Activated naive CD4-positive, alpha-beta T cell treated with anti-CD3 and anti-CD28 coated beads for 36 hours (primary cell): ENCODE measurements around the gene PSMD4. TPM values are rescaled to one million over a fixed set of nuclear protein-coding genes. Genes with fewer than 3 reads are reported as not detected.
"Not testable (repeated sequence)": the region's sequence is repeated elsewhere in the genome, so short reads cannot be mapped to it uniquely, and the experiment has no call there.

ENCODE experiments used
- CTCF ChIA-PET: fragments of 350-600 bp; sonication (Branson Sonifier 250); formaldehyde crosslinking; loops from one replicate; lab custom pipeline; 2021; ENCODE audit warnings: antibody characterized with exemption; lab: Charles Lee
- DNase-seq: peaks from one replicate; pipeline ENCODE4 v3.0.0-alpha.2; 2020
- H3K27ac Mint-ChIP-seq: one replicate; pipeline ENCODE4 v1.8.0; 2021; ENCODE audit warnings: mild to moderate bottlenecking, mixed read lengths
- H3K27me3 Mint-ChIP-seq: one replicate; pipeline ENCODE4 v1.8.0; 2021; ENCODE audit warnings: low read depth, mixed read lengths
- H3K36me3 Mint-ChIP-seq: one replicate; pipeline ENCODE4 v1.8.0; 2021; ENCODE audit warnings: low read depth, mixed read lengths
- H3K4me1 Mint-ChIP-seq: one replicate; pipeline ENCODE4 v1.8.0; 2021; ENCODE audit warnings: low read depth, mixed read lengths
- H3K4me3 Mint-ChIP-seq: one replicate; pipeline ENCODE4 v1.8.0; 2021; ENCODE audit warnings: mild to moderate bottlenecking, moderate library complexity, mixed read lengths
- H3K9me3 Mint-ChIP-seq: one replicate; pipeline ENCODE4 v1.8.0; 2021; ENCODE audit warnings: mixed read lengths
- intact Hi-C: fragments of 100-400 bp; cut with micrococcal nuclease; formaldehyde crosslinking; loops from one replicate; pipeline ENCODE4 v1.15.1; 2023
- total RNA-seq, 2 experiments: library from RNA; stranded (reverse); gene quantifications; one replicate each; pipeline ENCODE4 v1.2.3, GENCODE V29; 2021

PSMD4 gene
- 100 to 1,000 TPM; 167 to 192 TPM for total RNA-seq

DNA sequence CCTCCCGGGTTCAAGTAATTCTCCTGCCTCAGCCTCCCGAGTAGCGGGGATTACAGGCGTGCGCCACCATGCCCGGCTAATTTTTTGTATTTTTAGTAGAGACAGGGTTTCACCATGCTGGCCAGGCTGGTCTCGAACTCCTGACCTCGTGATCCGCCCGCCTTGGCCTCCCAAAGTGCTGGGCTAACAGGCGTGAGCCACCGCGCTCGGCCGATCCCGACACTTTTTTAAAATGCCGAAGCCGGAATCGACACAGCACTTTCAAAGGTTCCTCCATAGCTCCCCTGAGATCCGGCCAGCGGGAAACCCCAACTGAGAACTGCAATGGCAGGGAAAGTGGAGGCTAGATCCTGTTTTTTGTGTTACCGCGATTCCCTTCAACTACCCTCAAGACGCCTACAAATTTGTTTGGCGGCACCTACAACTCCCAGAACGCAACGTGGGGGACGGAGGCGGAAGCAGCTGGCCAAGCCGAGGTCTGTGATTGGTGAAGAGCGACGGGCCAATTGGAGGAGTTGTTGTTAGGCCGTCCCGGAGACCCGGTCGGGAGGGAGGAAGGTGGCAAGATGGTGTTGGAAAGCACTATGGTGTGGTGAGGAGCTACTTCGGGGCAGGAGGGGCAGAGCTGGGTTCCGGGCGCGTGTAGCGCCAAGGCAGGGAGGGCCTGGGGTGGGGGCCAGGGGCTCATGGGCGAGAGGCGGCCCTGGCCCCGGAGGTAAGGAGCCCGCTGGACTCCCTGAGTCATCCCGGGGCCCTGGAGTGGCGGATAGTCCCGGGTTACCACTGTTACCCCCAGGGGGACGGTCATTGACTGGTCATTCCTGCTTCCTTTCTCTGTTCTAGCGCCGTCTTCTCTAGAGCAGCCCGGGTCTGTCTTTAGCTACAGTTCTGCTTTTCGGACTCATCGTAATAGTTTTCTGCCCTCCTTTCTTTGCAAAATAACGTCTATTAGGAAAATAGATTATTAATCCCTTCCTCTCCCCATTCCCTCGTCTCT is at the start of gene PSMD4:
TSS of gene PSMD4 (plus strand) at position 518 of the 997 bp plus-strand sequence. CDS start at position 567, 49 bp downstream.
- CTCF ChIA-PET = interaction anchor here (0.9 to 1.8 kb wide), 6 partner anchors 27 to 183 kb away, joined by 3 to 4 read pairs (median 3); partner anchors contain the start of genes PIP5K1A and ZNF687
- intact Hi-C loops = loop anchor here (1.0 kb wide), 6 partner anchors 23 to 357 kb away; partner anchors contain the start of genes PIP5K1A, RFX5 and VPS72
- DNase-seq = peak; percentile 97
- Mint-ChIP-seq H3K27me3 (peaks cover 2% of the 10 kb centered on the region), H3K4me3 (peak within 1 kb of the TSS; percentile 95), H3K36me3 (peaks cover 15% of the 10 kb centered on the region), H3K27ac (peak within 1 kb of the TSS; percentile 92), H3K4me1 (peaks cover 31% of the 10 kb centered on the region), H3K9me3 (no peaks in the 10 kb centered on the region)

DNA sequence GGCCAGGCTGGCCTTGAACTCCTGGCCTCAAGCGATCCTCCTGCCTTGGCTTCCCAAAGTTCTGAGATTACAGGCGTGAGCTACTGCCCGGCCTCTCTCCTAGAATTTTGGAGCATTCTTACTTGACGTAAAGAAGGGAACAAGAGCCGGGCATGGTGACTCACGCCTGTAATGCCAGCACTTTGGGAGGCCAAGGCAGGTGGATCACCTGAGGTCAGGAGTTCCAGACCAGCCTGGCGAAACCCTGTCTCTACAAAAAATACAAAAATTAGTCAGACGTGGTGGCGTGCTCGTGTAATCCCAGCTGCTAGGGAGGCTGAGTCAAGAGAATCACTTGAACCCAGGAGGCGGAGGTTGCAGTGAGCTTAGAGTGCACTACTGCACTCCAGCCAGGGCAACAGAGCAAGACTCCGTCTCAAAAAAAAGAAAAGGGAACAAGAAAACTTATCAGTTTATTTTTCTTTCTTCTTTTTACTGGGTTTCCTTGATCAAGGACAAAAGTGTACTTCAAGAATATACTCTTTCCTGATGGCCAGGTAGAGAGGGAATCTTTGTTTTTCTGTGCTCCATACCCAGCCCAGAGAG is 49.1 kb upstream of the PSMD4 start:
- DNase-seq, intact Hi-C loops, H3K4me3 Mint-ChIP-seq, H3K9me3 Mint-ChIP-seq, CTCF ChIA-PET, H3K27me3 Mint-ChIP-seq, H3K27ac Mint-ChIP-seq: not testable (repeated sequence)
- Mint-ChIP-seq H3K36me3 (peaks cover 27% of the 10 kb centered on the region), H3K4me1 (peaks cover 35% of the 10 kb centered on the region)

DNA sequence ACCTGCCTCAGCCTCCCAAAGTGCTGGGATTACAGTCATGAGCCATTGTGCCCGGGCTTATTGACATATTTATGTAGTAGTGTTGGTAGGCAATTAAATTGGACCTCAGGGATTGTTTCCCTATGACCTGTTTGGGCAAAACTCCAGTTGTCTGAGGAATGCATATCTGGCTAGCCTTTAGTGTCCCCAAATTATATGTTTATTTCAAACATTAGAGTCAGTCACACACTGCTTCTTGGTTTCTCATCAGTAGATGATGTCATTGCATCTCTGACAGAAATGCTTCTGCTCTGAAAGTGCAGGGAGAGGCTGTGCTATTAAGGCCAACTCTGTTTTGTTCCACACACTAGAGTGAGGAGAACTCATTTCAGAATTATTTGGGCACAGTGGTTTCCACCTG is 43.7 kb upstream of the PSMD4 start:
- no peak overlapping the region for H3K4me3 Mint-ChIP-seq
- H3K27me3 Mint-ChIP-seq = no peaks in the 10 kb centered on the region
- CTCF ChIA-PET = interaction anchor here (1.3 kb wide), 1 partner anchor 21 kb away, joined by 3 read pairs; the partner anchor contains the start of gene VPS72
- intact Hi-C loops = no loop called here
- H3K27ac Mint-ChIP-seq = no peak overlapping the region
- H3K9me3 Mint-ChIP-seq = no peaks in the 10 kb centered on the region
- peaks cover 39% of the 10 kb centered on the region for H3K4me1 Mint-ChIP-seq
- DNase-seq = no peak
- H3K36me3 Mint-ChIP-seq = peaks cover 33% of the 10 kb centered on the region

DNA sequence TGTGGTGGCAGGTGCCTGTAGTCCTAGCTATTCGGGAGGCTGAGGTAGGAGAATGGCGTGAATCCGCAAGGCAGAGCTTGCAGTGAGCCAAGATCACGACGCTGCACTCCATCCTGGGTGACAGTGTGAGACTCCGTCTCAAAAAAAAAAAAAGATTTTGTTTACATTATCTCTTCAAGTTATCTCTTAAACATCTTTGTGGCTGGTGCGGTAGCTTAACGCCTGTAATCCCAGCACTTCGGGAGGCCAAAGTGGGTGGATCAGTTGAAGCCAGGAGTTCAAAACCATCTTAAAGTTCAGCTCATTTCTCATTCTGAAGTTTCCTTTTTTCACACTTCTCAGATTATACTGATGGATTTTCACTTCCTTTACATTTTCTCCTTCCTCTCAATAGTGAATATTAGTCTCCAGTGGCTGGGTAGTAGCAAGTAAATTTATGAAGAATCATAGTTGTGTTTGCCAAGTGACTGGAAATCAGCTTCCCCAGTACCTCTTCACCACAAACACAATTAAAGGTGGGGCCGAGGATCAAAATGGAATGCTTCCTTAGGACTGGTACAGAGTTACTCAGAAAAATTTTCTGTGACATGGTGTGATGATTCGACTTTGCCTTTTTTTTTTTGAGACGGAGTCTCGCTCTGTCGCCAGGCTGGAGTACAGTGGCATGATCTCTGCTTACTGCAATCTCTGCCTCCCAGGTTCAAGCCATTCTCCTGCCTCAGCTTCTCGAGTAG is 42.4 kb upstream of the PSMD4 start:
- no peaks in the 10 kb centered on the region for H3K9me3 Mint-ChIP-seq
- no peaks in the 10 kb centered on the region for H3K27me3 Mint-ChIP-seq
- peak overlapping the region; percentile 51 for H3K27ac Mint-ChIP-seq
- peaks cover 31% of the 10 kb centered on the region for H3K36me3 Mint-ChIP-seq
- intact Hi-C loops = no loop called here
- peak; percentile 22 for DNase-seq
- peaks cover 41% of the 10 kb centered on the region for H3K4me1 Mint-ChIP-seq
- CTCF ChIA-PET = interaction anchor here (0.6 to 1.3 kb wide), 6 partner anchors 13 to 189 kb away, joined by 3 to 6 read pairs (median 4); partner anchors contain the start of genes PIP5K1A, PSMD4 and VPS72
- H3K4me3 Mint-ChIP-seq = no peak overlapping the region

DNA sequence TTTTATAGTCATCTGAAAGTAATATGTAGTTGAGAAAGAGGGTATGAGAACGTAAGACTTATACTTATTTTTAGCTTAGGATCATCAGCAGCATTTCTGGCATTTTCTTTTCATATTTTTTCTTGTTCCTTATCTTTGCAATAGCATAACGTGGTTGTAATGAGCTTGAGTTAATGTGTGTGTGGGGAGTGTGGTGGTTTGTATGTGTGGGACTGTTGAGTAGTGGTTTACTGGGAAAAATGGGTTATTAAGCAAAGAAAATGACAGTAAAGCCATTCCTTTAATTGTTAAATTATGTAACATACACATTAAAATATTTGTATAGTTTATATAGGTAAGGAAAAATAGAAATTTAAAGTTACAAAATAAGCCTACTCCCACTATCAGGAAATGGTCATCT is 41.0 kb upstream of the PSMD4 start:
- peaks cover 28% of the 10 kb centered on the region for H3K36me3 Mint-ChIP-seq
- intact Hi-C loops = no loop called here
- no peak overlapping the region for H3K27ac Mint-ChIP-seq
- peaks cover 48% of the 10 kb centered on the region for H3K4me1 Mint-ChIP-seq
- CTCF ChIA-PET = interaction anchor here (0.6 to 0.8 kb wide), 3 partner anchors 14 to 696 kb away, joined by 3 to 4 read pairs (median 3); no protein-coding TSS in a partner anchor
- no peaks in the 10 kb centered on the region for H3K9me3 Mint-ChIP-seq
- no peak overlapping the region for H3K4me3 Mint-ChIP-seq
- DNase-seq = no peak
- H3K27me3 Mint-ChIP-seq = no peaks in the 10 kb centered on the region

DNA sequence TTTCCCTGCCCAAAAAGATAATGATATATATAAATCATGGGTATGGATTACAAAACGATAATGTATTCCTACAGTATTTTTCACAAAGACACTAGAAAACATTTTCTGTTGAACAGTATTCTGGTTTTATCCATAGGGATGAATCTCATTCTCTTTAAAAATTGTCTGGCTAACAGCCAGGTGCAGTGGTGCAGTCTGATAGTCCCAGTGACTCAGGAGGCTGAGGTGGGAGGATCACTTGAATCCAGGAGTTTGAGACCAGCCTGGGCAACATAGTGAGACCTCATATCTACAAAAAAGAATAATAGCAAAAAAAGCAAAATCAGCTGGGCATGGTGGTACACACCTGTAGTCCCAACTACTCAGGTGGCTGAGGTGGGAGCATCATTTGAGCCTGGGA is 32.9 kb upstream of the PSMD4 start:
- Mint-ChIP-seq H3K27ac (no peak overlapping the region), H3K36me3 (peaks cover 9% of the 10 kb centered on the region), H3K27me3 (no peaks in the 10 kb centered on the region), H3K4me3 (no peak overlapping the region), H3K9me3 (no peaks in the 10 kb centered on the region), H3K4me1 (peaks cover 13% of the 10 kb centered on the region)
- DNase-seq = no peak
- CTCF ChIA-PET = no interaction called here
- intact Hi-C loops = no loop called here

DNA sequence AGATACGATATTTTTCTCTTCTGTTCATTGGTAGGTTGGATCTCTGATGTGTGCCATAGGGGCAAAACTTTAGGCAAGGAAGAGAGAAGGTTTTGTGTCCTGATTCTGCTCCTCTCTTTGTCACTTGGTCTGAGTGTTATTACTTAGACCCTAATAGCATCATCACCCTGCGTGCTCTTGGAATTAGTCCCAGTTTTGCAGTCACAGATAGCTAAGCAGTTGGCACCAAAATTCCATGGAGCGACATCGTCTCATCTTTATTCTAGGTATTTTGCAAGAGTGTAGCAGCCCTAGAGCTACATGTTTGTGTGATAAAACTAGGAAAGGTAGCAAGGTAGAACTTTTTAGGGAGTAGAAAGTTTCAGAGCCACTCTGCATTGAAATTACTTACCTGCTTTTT is 32.4 kb upstream of the PSMD4 start:
- H3K4me3 Mint-ChIP-seq = no peak overlapping the region
- H3K36me3 Mint-ChIP-seq = peaks cover 12% of the 10 kb centered on the region
- no peaks in the 10 kb centered on the region for H3K27me3 Mint-ChIP-seq
- H3K4me1 Mint-ChIP-seq = peaks cover 12% of the 10 kb centered on the region
- intact Hi-C loops = no loop called here
- CTCF ChIA-PET = no interaction called here
- DNase-seq = no peak
- H3K9me3 Mint-ChIP-seq = no peaks in the 10 kb centered on the region
- no peak overlapping the region for H3K27ac Mint-ChIP-seq

DNA sequence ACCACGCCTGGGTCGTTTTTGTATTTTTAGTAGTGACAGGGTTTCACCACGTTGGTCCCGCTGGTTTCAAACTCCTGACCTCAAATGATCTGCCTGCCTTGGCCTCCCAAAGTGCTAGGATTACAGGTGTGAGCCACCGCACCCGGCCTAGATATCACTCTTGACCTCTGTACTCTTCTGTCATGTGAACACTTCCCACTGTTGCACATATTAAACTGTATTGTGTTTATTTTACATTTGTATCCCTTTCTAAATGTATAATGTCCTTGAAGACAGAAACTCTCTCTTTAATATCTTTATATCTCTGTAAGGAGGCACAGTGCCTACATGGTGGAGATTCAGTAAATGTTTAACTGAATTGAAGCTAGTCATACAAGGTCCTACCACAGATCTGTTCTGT is 19.3 kb upstream of the PSMD4 start:
- intact Hi-C loops = no loop called here

DNA sequence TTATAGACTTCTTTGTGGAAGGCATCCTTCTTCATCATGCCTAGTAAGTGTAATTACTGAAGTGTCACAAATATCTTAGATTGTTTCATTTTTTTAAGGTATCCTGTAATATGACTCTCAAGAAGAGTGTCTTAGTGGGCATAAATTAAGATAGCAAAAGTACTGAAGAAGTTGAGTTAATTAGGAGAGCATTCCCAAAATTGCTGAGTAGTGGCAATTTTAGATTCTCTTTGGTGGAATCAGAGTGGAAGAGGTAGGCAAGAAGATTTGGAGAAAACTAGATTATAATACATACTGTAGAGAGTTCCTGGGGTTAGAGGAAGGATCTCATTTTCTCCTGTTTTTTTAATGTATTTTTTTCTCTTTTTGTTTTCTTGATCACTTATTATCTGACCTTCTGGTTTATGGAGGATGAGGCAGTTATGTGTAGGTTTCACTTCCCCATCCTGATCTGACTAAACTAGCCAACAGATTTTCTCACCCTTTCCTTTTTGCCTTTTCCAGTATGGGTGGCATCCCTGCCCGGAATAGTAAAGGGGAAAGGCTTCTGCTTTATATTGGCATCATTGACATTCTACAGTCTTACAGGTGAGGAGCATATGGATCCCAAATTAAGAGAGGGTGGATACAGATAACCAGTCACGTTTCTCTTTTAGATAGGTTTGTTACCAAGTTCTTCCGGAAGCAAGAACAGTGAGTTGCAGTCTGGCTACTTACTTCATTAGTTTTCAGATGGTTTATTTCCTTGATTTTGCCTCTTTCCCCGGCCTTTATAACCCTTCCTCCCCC is 16.7 kb upstream of the PSMD4 start:
- peak overlapping the region; percentile 29 for H3K27ac Mint-ChIP-seq
- DNase-seq = no peak
- no peaks in the 10 kb centered on the region for H3K9me3 Mint-ChIP-seq
- CTCF ChIA-PET = interaction anchor here (0.7 to 1.5 kb wide), 2 partner anchors 10 to 415 kb away, joined by 3 read pairs; no protein-coding TSS in a partner anchor
- peaks cover 36% of the 10 kb centered on the region for H3K36me3 Mint-ChIP-seq
- intact Hi-C loops = no loop called here
- no peaks in the 10 kb centered on the region for H3K4me1 Mint-ChIP-seq
- no peak overlapping the region for H3K4me3 Mint-ChIP-seq
- H3K27me3 Mint-ChIP-seq = no peaks in the 10 kb centered on the region

More for the DNA sequence above, 19.3 kb upstream of the PSMD4 start:
- CTCF ChIA-PET = interaction anchor here (1.2 kb wide), 1 partner anchor 136 kb away, joined by 5 read pairs; no protein-coding TSS in a partner anchor
- peaks cover 37% of the 10 kb centered on the region for H3K36me3 Mint-ChIP-seq
- H3K27me3 Mint-ChIP-seq = no peaks in the 10 kb centered on the region
- no peaks in the 10 kb centered on the region for H3K9me3 Mint-ChIP-seq
- no peak overlapping the region for H3K4me3 Mint-ChIP-seq
- DNase-seq = no peak
- no peaks in the 10 kb centered on the region for H3K4me1 Mint-ChIP-seq
- no peak overlapping the region for H3K27ac Mint-ChIP-seq

DNA sequence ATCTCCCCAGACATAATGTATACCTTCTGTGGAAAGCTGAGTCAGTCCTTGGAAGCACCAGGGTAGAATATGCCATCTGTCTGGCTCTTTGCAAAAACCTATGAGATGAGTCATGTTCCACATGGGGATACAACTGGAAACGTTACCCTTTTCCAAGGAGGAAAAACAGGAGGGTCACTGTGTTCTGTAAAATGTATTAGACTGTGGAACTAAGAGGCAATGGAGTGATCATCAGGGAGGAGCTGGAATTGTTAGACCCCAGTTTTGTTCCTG is 16.1 kb upstream of the PSMD4 start:
- Mint-ChIP-seq H3K4me1 (no peaks in the 10 kb centered on the region), H3K36me3 (peaks cover 36% of the 10 kb centered on the region), H3K4me3 (no peak overlapping the region), H3K27ac (no peak overlapping the region), H3K27me3 (no peaks in the 10 kb centered on the region), H3K9me3 (no peaks in the 10 kb centered on the region)
- CTCF ChIA-PET = interaction anchor here (0.7 to 1.5 kb wide), 2 partner anchors 11 to 415 kb away, joined by 3 read pairs; no protein-coding TSS in a partner anchor
- intact Hi-C loops = no loop called here
- DNase-seq = no peak

DNA sequence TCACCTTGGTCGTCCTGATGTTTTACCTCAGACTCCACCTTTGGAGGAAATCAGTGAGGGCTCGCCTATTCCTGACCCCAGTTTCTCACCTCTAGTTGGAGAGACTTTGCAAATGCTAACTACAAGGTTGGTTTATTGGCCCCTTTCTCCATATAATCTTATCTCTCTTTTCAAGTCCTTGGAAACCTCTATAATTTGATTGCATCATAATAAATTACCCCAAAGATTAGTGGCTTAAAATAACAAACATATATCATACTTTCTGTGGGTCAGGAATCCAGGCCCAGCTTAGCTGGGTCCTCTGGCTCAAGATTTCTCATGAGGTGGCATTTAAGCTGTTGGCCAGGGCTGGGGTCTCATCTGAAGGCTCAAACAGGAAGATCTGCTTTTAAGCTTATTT is 12.1 kb upstream of the PSMD4 start:
- no peak for DNase-seq
- peak overlapping the region; percentile 33 for H3K27ac Mint-ChIP-seq
- no peaks in the 10 kb centered on the region for H3K27me3 Mint-ChIP-seq
- peaks cover 38% of the 10 kb centered on the region for H3K36me3 Mint-ChIP-seq
- H3K4me3 Mint-ChIP-seq = no peak overlapping the region
- intact Hi-C loops = no loop called here
- H3K4me1 Mint-ChIP-seq = no peaks in the 10 kb centered on the region
- no peaks in the 10 kb centered on the region for H3K9me3 Mint-ChIP-seq
- CTCF ChIA-PET = interaction anchor here (0.6 to 1.3 kb wide), 3 partner anchors 9 to 51 kb away, joined by 3 to 4 read pairs (median 4); no protein-coding TSS in a partner anchor
